GM18505 (cell line): ENCODE measurements around the gene AKNAD1.
"Not testable (repeated sequence)": the region's sequence is repeated elsewhere in the genome, so short reads cannot be mapped to it uniquely, and the experiment has no call there.

Experiments used
- ATAC-seq: cut with Tn5 transposase; IDR thresholded peaks from one replicate; pipeline ENCODE4 v1.9.1; 2021; ENCODE audit not compliant: unreplicated experiment
- POLR2A ChIP-seq: IDR thresholded peaks from 4 replicates; pipeline ENCODE4 v1.6.1; 2011; ENCODE audit warnings: borderline replicate concordance; ENCODE audit not compliant: insufficient read depth, insufficient read length; ENCODE audit errors: extremely low read depth

AKNAD1 gene

DNA sequence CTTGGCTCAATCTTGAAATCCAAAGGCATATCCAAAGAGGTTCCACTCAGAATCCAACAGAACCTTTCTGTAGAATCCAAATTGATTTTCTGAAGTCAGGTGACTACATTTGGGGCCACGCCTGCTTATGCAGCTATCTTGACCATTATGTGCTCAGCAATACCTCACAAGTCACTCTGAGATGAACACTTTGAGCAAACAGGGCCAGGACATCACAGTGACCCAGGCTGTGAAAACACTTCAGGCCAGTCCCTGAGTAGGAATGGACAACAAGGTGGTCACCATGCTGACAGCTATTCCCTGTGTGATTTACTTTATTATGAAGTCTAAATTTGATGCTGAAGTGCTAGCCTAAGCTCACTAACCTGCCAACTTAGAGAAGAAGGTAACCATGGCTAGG, at the start of gene AKNAD1:
Gene AKNAD1, minus strand, starts transcription at position 101 of the 400 bp plus-strand sequence. CDS start 4,430 bp downstream, outside the sequence.
- ATAC-seq: no peak

GRCh38 chr1:108901106-108901505, 44.2 kb upstream of the AKNAD1 start:
- no peak for TF ChIP-seq POLR2A
- no peak for ATAC-seq

More for the DNA sequence above, at the start of gene AKNAD1:
- TF ChIP-seq POLR2A: no peak

GRCh38 chr1:108897865-108898720, 41.2 kb upstream of the AKNAD1 start:
- ATAC-seq: no peak
- TF ChIP-seq POLR2A: no peak

GRCh38 chr1:108896146-108897145, 39.6 kb upstream of the AKNAD1 start:
- no peak for ATAC-seq
- TF ChIP-seq POLR2A: no peak

- TF ChIP-seq POLR2A: no peak
- ATAC-seq: no peak
Measured at GRCh38 chr1:108893141-108893530, 36.2 kb upstream of the AKNAD1 start.

- no peak for ATAC-seq
- TF ChIP-seq POLR2A: no peak
Measured at GRCh38 chr1:108892356-108893140, 35.7 kb upstream of the AKNAD1 start.

DNA sequence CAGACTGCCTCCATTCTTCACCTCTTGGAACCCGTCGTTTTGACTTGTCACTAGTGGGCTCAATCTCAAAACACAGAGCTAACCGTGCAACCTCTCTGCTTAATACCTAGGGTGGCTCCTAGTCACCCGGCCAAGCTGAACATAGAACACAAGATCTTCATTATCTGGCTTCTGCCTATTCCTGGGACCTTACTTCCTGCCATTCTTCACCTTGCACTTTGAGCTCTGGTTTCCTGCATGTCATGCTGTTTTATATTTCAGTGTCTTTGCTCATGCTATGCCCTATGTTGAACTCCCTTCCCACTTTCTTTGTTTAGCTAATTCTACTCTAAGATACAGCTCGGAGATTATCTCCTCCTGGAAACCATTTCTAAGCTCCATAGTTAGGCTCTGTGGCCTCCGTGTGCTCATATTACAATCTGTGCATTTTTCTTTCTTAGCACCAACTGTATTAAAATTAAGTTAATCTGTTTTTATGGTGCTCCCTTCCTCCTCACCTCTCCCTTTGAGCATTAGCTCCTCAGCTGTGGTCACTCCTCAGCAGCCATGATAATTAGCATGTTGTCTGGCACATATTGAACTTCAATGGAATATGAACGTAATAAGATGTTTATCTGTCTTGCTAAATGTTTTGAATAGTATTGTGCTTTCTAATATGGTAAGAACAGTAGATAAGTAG, 33.0 kb upstream of the AKNAD1 start:
- no peak for ATAC-seq
- TF ChIP-seq POLR2A: no peak

- not testable (repeated sequence) for ATAC-seq
Measured at GRCh38 chr1:108889006-108889645, 32.2 kb upstream of the AKNAD1 start.

- TF ChIP-seq POLR2A: no peak
- ATAC-seq: no peak
Measured at GRCh38 chr1:108886292-108886691, 29.4 kb upstream of the AKNAD1 start.

GRCh38 chr1:108884968-108885367, 28.1 kb upstream of the AKNAD1 start:
- no peak for ATAC-seq

DNA sequence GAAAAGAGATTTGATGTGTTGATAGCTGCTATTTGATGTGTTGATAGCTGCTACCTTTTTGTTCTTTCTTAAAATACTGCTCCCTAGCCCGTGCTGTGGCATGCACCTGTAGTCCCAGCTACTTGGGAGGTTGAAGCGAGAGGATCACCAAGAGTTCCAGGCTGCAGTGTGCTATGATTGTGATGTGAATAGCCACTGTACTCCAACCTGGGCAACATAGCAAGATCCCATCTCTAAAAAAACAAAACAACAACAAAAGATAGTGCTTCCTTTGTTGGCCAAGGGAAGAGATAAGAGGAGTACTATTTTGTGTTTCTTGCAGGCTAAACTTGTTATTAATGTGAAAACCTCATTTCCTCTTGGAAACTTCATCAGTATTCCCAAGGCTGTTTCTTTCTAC, 25.9 kb upstream of the AKNAD1 start:
- TF ChIP-seq POLR2A: no peak
- no peak for ATAC-seq

More at GRCh38 chr1:108884968-108885367, 28.1 kb upstream of the AKNAD1 start:
- TF ChIP-seq POLR2A: no peak

- no peak for ATAC-seq
- TF ChIP-seq POLR2A: no peak
Measured at GRCh38 chr1:108881369-108881768, 24.5 kb upstream of the AKNAD1 start.

GRCh38 chr1:108880850-108881249, 24.0 kb upstream of the AKNAD1 start:
- no peak for ATAC-seq
- TF ChIP-seq POLR2A: no peak

DNA sequence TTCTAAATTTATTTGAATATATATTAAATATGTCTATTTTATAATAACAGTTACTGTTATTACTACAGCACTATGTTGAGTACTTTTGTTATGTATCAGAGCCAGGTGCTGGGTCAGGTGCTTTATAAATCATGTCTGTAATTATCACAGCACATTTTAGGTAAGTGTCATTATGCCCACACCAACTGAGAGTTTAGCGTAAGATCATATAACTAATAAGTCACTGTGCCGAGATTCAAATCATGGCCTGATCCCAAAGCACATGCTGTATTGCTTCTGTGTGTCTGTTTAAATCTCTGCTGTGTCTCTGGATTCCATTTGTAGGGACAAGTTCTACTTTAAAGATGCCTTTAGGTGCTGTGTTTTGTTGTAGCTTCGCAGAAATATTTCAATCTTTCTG, 21.8 kb upstream of the AKNAD1 start:
- TF ChIP-seq POLR2A: no peak
- no peak for ATAC-seq
